PC-3 (cell line): Measurements from ENCODE around the gene PCED1B.

Experiments
- EZH2 ChIP-seq: fragments of 300-600 bp; sonication (generic); IDR thresholded peaks from one replicate; pipeline ENCODE4 v1.6.1; 2017; ENCODE audit warnings: antibody characterized with exemption, mild to moderate bottlenecking, low read length; ENCODE audit not compliant: unreplicated experiment
- TF ChIP-seq, protein P1 (sequence below): fragments of 300-600 bp; sonication (generic); conservative IDR thresholded peaks from 2 replicates; pipeline ENCODE4 v1.5.1; 2017; ENCODE audit warnings: antibody characterized with exemption, low read depth, mild to moderate bottlenecking, low read length

GRCh38 chr12:47048541-47048940 lies 30.9 kb upstream of the PCED1B start:
- TF ChIP-seq, protein P1, sequence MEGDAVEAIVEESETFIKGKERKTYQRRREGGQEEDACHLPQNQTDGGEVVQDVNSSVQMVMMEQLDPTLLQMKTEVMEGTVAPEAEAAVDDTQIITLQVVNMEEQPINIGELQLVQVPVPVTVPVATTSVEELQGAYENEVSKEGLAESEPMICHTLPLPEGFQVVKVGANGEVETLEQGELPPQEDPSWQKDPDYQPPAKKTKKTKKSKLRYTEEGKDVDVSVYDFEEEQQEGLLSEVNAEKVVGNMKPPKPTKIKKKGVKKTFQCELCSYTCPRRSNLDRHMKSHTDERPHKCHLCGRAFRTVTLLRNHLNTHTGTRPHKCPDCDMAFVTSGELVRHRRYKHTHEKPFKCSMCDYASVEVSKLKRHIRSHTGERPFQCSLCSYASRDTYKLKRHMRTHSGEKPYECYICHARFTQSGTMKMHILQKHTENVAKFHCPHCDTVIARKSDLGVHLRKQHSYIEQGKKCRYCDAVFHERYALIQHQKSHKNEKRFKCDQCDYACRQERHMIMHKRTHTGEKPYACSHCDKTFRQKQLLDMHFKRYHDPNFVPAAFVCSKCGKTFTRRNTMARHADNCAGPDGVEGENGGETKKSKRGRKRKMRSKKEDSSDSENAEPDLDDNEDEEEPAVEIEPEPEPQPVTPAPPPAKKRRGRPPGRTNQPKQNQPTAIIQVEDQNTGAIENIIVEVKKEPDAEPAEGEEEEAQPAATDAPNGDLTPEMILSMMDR: no peak
- no peak for TF ChIP-seq EZH2
